Lung (tissue), 12 donors: ENCODE data around the gene ZGPAT. TPM values are rescaled to one million over a fixed set of nuclear protein-coding genes. Genes with fewer than 3 reads are reported as not detected.

ENCODE experiments used
- ATAC-seq: fragments of 200-7000 bp; cut with Tn5 transposase; one replicate; pipeline ENCODE4 v1.9.1; 2020; ENCODE audit warnings: moderate number of reproducible peaks; ENCODE audit not compliant: insufficient read depth, low FRiP score
- DNase-seq, 3 donors: peaks; one replicate each; pipeline ENCODE4 v3.0.0-alpha.2; 2013 to 2017
- H3K27ac ChIP-seq, 2 donors: one replicate each; pipeline ENCODE4 v1.5.1; 2013; ENCODE audit warnings: mild to moderate bottlenecking in 2 of 2, moderate library complexity in 2 of 2, control low read depth in 1 of 2, inconsistent platforms in 1 of 2, low read depth in 1 of 2, low read length in 1 of 2
- H3K27me3 ChIP-seq, 3 donors: one replicate each; pipeline ENCODE4 v1.5.1; 2013; ENCODE audit warnings: low read length in 2 of 3; ENCODE audit not compliant: control insufficient read depth in 3 of 3, insufficient read depth in 3 of 3
- H3K36me3 ChIP-seq, 4 donors: one replicate each; pipeline ENCODE4 v1.5.1; 2013; ENCODE audit warnings: low read length in 4 of 4, mild to moderate bottlenecking in 1 of 4, moderate library complexity in 1 of 4; ENCODE audit not compliant: control insufficient read depth in 4 of 4, insufficient read depth in 4 of 4
- H3K4me1 ChIP-seq, 5 donors: one replicate each; pipeline ENCODE4 v1.5.1; 2013; ENCODE audit warnings: low read length in 5 of 5, mild to moderate bottlenecking in 2 of 5, moderate library complexity in 1 of 5; ENCODE audit not compliant: control insufficient read depth in 5 of 5, insufficient read depth in 5 of 5
- H3K4me3 ChIP-seq: one replicate; pipeline ENCODE4 v1.5.1; 2013; ENCODE audit warnings: mild to moderate bottlenecking, control low read depth, moderate library complexity
- H3K9ac ChIP-seq, 2 donors: one replicate each; pipeline ENCODE4 v1.5.1; 2013; ENCODE audit warnings: low read length in 2 of 2, control low read depth in 1 of 2; ENCODE audit not compliant: insufficient read depth in 1 of 2
- H3K9me3 ChIP-seq, 4 donors: one replicate each; pipeline ENCODE4 v1.5.1; 2013; ENCODE audit warnings: low read length in 3 of 4, mild to moderate bottlenecking in 1 of 4, moderate library complexity in 1 of 4; ENCODE audit not compliant: control insufficient read depth in 4 of 4, insufficient read depth in 3 of 4
- WGBS, 2 donors: extraction: QIAGEN DNeasy Blood & Tissue Kit; methylation state at CpG; one replicate each; pipeline ENCODE4 v1.1.7; 2013; 5-methylcytosine and 5-hydroxymethylcytosine counted together
- polyA plus RNA-seq, 2 donors: library from polyadenylated mRNA; stranded (reverse); fragments of 200-250 nt; gene quantifications; one replicate each; pipeline ENCODE4 v1.2.1, GENCODE V29; 2013
- total RNA-seq, 2 donors: library from RNA; depleted of rRNA in 1 of 2; stranded (reverse); fragments of >200 nt in 1 of 2; gene quantifications; one replicate each; pipeline ENCODE4 v1.2.1, GENCODE V29; 2014 to 2021
- TF ChIP-seq, protein P1 (sequence below): IDR thresholded peaks from 2 replicates; pipeline ENCODE4 v1.5.1; 2012; ENCODE audit warnings: mild to moderate bottlenecking; ENCODE audit errors: control extremely low read depth, extremely low read depth
- donor health status: control.
- donor health status: control.
- donor health status: Bipolar disorder and iron deficiency.
- donor health status: healthy.
- donor health status: DM: yes; HTN: yes; CAD: no.

The ZGPAT gene
- total and polyA plus RNA-seq, 4 donors = 18.3 to 45.0 (median 33.7) TPM

DNA sequence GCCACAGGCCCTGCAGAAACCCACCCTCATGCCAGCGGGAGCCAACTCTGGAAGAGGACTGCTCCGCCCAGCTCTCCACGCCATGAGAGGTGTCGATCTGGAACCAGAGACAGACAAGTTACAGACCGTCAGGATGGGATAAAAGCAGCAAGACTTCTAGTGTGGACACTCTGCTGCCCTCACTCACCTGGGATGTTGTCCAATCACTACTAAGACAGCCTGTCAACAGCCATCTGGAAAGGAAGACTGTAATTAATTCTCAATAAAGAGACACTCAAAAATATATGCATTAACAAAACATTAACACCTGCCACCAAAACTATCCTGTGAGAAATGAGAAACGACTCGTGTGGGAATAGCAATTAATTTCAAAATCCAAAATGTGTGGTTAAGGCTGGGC is 60.0 kb downstream of the ZGPAT start:
- DNase-seq = no peak
- peaks cover 0 to 18% (median 5%) of the 10 kb centered on the region in 4 donors for H3K36me3 ChIP-seq
- H3K9me3 ChIP-seq = no peaks in the 10 kb centered on the region
- no peak overlapping the region for H3K27ac ChIP-seq
- TF ChIP-seq, protein P1, sequence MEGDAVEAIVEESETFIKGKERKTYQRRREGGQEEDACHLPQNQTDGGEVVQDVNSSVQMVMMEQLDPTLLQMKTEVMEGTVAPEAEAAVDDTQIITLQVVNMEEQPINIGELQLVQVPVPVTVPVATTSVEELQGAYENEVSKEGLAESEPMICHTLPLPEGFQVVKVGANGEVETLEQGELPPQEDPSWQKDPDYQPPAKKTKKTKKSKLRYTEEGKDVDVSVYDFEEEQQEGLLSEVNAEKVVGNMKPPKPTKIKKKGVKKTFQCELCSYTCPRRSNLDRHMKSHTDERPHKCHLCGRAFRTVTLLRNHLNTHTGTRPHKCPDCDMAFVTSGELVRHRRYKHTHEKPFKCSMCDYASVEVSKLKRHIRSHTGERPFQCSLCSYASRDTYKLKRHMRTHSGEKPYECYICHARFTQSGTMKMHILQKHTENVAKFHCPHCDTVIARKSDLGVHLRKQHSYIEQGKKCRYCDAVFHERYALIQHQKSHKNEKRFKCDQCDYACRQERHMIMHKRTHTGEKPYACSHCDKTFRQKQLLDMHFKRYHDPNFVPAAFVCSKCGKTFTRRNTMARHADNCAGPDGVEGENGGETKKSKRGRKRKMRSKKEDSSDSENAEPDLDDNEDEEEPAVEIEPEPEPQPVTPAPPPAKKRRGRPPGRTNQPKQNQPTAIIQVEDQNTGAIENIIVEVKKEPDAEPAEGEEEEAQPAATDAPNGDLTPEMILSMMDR = no peak
- 87% methylated on average over 7 of the region's 7 CpGs for WGBS, 2 donors
- no peak for ATAC-seq
- no peak overlapping the region for H3K4me3 ChIP-seq
- H3K27me3 ChIP-seq = no peaks in the 10 kb centered on the region
- no peak overlapping the region for H3K9ac ChIP-seq
- H3K4me1 ChIP-seq = peaks cover 0 to 2% (median 0%) of the 10 kb centered on the region in 5 donors

DNA sequence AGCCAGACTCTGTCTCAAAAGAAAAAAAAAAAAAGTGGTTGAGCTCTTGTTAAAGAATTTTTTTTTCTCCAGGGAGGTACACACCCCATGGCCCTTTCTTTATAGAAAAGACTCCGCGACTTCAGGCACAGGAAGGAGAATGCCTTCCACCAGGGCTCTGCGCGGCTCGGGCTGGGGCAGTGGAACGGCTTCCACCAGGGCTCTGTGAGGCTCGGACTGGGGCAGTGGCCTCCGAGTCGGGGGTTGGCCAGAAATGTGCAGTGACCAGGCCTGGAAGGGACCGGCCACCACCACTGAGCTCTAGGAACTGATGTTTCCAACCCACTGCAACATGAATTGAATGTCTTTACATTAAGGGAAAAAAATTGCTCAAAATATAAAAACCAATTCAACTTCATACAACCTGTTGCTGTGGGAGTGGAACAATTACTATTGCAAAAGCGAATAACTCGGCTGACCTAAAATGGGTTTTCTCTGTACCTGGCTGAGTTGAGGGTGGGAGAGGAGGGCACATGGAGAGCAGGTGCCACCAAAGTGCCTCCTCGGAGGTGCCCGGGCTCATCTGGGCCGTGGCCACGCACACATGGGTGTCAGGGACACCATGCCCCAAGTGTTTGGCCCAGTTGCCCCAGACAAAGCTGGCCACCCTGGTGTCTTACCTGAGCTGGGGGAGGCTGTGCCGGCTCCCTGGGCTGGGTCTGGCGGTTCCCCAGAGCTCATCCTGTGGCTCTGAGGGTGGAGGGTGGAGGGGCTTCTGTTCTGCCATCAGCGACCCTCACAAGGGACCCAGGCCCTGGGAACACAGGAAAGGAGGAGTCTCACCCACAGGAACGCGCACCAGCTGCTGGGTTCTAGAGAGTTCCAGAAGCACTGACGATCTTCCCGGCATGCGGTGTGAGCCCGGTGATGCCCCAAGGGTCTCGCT is 61.0 kb downstream of the ZGPAT start:
- Histone ChIP-seq H3K9ac (no peak overlapping the region), H3K4me3 (no peak overlapping the region), H3K27ac (no peak overlapping the region), H3K27me3 (no peaks in the 10 kb centered on the region), H3K4me1 (peaks cover 0 to 5% (median 0%) of the 10 kb centered on the region in 5 donors), H3K36me3 (peaks cover 0 to 18% (median 5%) of the 10 kb centered on the region in 4 donors), H3K9me3 (no peaks in the 10 kb centered on the region)
- WGBS, 2 donors = 94 to 95% methylated on average over 26 of the region's 26 CpGs
- TF ChIP-seq, protein P1 = no peak
- ATAC-seq = no peak
- DNase-seq = no peak

DNA sequence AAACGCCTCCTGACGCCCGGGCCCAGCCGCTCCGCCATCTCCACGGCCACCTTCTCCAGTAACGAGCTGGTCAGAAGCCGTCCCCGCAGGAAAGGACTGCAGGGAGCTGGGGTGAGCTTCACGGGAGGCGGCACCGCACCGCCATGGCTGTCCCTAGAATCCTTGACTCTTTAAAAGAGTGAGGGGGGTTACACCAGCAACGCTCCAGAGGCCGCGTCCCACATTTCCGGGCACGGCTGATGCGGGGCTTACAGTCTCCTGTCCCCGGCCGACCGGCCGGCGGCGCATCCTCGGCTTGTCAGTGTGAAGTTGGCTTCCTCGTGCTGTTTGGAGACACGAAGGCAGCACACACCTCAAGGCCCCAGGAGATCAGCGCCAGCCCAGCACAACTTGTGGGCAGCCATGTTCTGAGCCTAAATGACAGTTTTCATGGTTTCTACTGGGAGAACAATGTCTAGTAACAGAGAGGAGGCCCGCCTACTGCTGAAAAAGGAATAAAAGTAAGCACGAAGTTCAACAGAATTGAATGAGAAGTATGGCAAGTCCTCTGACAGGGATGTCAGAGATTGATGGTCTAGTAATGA is 62.1 kb downstream of the ZGPAT start:
- Histone ChIP-seq H3K4me1 (peaks cover 0 to 6% (median 5%) of the 10 kb centered on the region in 5 donors), H3K9ac (no peak overlapping the region), H3K27me3 (no peaks in the 10 kb centered on the region), H3K9me3 (no peaks in the 10 kb centered on the region), H3K27ac (no peak overlapping the region), H3K4me3 (no peak overlapping the region), H3K36me3 (peaks cover 0 to 18% (median 5%) of the 10 kb centered on the region in 4 donors)
- ATAC-seq (no peak), DNase-seq (no peak)
- TF ChIP-seq, protein P1 = no peak
- WGBS, 2 donors = 95% methylated on average over 31 of the region's 31 CpGs
